ENCODE data around the gene RNU1-3. TPM values are rescaled to one million over a fixed set of nuclear protein-coding genes. Genes with fewer than 3 reads are reported as not detected.
"Not testable (repeated sequence)": the region's sequence is repeated elsewhere in the genome, so short reads cannot be mapped to it uniquely, and the experiment has no call there.

RNU1-3 gene
- total RNA-seq, 1 donor from 2014 or later: 1,356 TPM

DNA sequence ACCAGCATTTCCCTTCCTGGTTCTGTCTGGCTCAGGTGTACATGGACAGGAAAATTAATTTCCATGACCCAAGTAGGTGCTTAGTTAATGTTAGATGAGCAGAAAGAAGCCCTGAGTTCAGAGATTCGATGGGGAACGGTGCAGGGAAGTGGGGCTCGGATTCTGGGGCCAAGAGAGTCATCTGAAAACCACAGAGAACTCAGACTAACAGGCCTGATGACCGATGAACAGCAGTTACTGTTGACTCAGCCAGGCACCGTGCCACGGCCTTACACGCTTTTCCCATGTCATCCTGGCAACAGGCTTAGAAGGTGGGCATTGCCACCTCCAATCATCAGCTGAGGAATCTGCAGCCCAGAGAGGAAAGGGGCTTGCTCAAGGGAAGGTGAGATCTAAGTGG lies 43.4 kb downstream of the RNU1-3 start:
- not testable (repeated sequence) for H3K9ac ChIP-seq (ENCODE audit: low read length); H2AFZ ChIP-seq (ENCODE audit: low read depth, low read length); H3K9me3 ChIP-seq (ENCODE audit: insufficient read depth, low read depth, low read length); H3K27me3 ChIP-seq (ENCODE audit: insufficient read depth, low read length); H3K4me2 ChIP-seq (ENCODE audit: low read length); H3K9me3 Mint-ChIP-seq (ENCODE audit: unreplicated experiment); H3K4me3 ChIP-seq (ENCODE audit: insufficient read depth, low read depth, low read length); FAIRE-seq; H3K27ac Mint-ChIP-seq (ENCODE audit: unreplicated experiment); H3K4me3 Mint-ChIP-seq (ENCODE audit: unreplicated experiment); H3K27ac ChIP-seq (ENCODE audit: low read depth, low read length); H3K27me3 Mint-ChIP-seq (ENCODE audit: low read depth, unreplicated experiment); H3K4me1 ChIP-seq (ENCODE audit: insufficient read depth, low read length); H3K4me1 Mint-ChIP-seq (ENCODE audit: low read depth, unreplicated experiment); H3K36me3 Mint-ChIP-seq (ENCODE audit: low read depth, unreplicated experiment); H3K36me3 ChIP-seq (ENCODE audit: insufficient read depth, low read length); H3K79me2 ChIP-seq (ENCODE audit: insufficient read depth, low read length)
- H4K20me1 ChIP-seq (ENCODE audit: insufficient read depth, low read length): peaks cover 25% of the 10 kb centered on the region
- peak; percentile 88 for DNase-seq (ENCODE audit: low read depth)

DNA sequence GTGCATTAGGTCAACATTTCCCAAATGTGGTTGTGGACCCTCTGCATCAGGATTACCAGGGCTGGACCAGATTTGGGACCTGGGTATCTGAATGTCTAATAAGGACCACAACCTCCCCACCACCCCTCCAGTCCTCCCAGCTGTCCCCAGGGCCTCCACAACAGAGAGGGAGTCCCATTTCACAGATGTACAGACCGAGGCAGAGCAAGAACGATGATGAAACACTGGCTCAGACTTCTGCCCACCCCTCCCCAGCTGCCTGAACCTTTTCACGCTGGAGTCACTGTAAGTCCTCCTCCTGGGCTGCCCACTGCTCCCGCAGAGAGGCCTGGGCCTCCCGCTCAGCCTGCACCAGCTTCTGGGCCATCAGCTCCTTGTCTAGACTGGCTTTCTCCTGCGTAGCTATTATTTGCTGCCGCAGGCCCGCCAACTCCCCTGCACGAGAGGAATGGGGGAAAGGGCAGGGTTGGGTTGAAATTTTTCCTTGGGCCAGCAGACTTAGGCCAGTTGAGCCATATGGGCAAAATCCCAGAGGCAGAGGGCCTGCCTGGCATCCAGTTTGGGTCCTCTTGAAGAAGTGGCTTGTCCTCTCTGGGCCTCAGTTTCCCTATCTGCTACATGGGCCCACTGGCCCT lies 45.0 kb downstream of the RNU1-3 start:
- not testable (repeated sequence) for H3K36me3 ChIP-seq (ENCODE audit: insufficient read depth, low read length); H3K27ac Mint-ChIP-seq (ENCODE audit: unreplicated experiment)

DNA sequence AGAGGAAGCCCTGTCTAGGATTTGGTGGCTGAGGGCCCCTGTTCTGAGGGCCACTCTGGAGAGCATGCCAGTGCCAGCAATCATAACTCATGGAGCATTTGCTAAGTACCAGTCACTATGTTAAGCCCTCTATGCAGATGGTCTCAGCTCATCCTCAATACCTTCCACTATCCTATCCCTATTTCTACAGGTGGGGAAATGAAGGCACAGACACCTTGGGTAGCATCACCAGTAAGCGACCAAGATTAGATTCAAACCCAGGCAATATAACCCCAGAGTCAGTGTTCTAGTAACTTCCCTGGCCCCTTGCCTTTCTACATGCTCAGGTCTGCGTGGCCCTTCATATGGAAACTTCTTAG lies 45.5 kb downstream of the RNU1-3 start:
- Histone ChIP-seq H2AFZ (ENCODE audit: low read depth, low read length) (no peak overlapping the region), H3K9me3 (ENCODE audit: insufficient read depth, low read depth, low read length) (no peaks in the 10 kb centered on the region), H3K4me2 (ENCODE audit: low read length) (no peak overlapping the region), H3K27me3 (ENCODE audit: insufficient read depth, low read length) (no peaks in the 10 kb centered on the region), H4K20me1 (ENCODE audit: insufficient read depth, low read length) (peaks cover 25% of the 10 kb centered on the region), H3K4me1 (ENCODE audit: insufficient read depth, low read length) (peaks cover 4% of the 10 kb centered on the region), H3K27ac (ENCODE audit: low read depth, low read length) (no peak overlapping the region), H3K79me2 (ENCODE audit: insufficient read depth, low read length) (no peaks in the 10 kb centered on the region), H3K9ac (ENCODE audit: low read length) (no peak overlapping the region), H3K36me3 (ENCODE audit: insufficient read depth, low read length) (peaks cover 6% of the 10 kb centered on the region), H3K4me3 (ENCODE audit: insufficient read depth, low read depth, low read length) (no peak overlapping the region)
- no peak for DNase-seq (ENCODE audit: low read depth)
- FAIRE-seq: no peak
- Mint-ChIP-seq H3K27ac (ENCODE audit: unreplicated experiment) (no peak overlapping the region), H3K27me3 (ENCODE audit: low read depth, unreplicated experiment) (no peaks in the 10 kb centered on the region), H3K4me1 (ENCODE audit: low read depth, unreplicated experiment) (no peaks in the 10 kb centered on the region), H3K4me3 (ENCODE audit: unreplicated experiment) (no peak overlapping the region), H3K9me3 (ENCODE audit: unreplicated experiment) (no peaks in the 10 kb centered on the region), H3K36me3 (ENCODE audit: low read depth, unreplicated experiment) (peaks cover 4% of the 10 kb centered on the region)
- TF ChIP-seq, protein P1, sequence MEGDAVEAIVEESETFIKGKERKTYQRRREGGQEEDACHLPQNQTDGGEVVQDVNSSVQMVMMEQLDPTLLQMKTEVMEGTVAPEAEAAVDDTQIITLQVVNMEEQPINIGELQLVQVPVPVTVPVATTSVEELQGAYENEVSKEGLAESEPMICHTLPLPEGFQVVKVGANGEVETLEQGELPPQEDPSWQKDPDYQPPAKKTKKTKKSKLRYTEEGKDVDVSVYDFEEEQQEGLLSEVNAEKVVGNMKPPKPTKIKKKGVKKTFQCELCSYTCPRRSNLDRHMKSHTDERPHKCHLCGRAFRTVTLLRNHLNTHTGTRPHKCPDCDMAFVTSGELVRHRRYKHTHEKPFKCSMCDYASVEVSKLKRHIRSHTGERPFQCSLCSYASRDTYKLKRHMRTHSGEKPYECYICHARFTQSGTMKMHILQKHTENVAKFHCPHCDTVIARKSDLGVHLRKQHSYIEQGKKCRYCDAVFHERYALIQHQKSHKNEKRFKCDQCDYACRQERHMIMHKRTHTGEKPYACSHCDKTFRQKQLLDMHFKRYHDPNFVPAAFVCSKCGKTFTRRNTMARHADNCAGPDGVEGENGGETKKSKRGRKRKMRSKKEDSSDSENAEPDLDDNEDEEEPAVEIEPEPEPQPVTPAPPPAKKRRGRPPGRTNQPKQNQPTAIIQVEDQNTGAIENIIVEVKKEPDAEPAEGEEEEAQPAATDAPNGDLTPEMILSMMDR (IDR thresholded peaks at IDR 0.05; ENCODE audit: insufficient read depth, low read depth, low read length): peak; percentile 0
- no peak for TF ChIP-seq EZH2 (IDR thresholded peaks at IDR 0.05; ENCODE audit: insufficient read depth, low read length)

More for the DNA sequence above, 45.0 kb downstream of the RNU1-3 start:
- not testable (repeated sequence) for H3K27me3 ChIP-seq (ENCODE audit: insufficient read depth, low read length); FAIRE-seq; H3K4me2 ChIP-seq (ENCODE audit: low read length); H3K27me3 Mint-ChIP-seq (ENCODE audit: low read depth, unreplicated experiment); H3K9ac ChIP-seq (ENCODE audit: low read length); H3K4me1 ChIP-seq (ENCODE audit: insufficient read depth, low read length); H2AFZ ChIP-seq (ENCODE audit: low read depth, low read length); DNase-seq (ENCODE audit: low read depth); H3K4me3 ChIP-seq (ENCODE audit: insufficient read depth, low read depth, low read length); H3K27ac ChIP-seq (ENCODE audit: low read depth, low read length); H3K79me2 ChIP-seq (ENCODE audit: insufficient read depth, low read length); H3K4me3 Mint-ChIP-seq (ENCODE audit: unreplicated experiment); H3K9me3 Mint-ChIP-seq (ENCODE audit: unreplicated experiment); H3K4me1 Mint-ChIP-seq (ENCODE audit: low read depth, unreplicated experiment); H3K9me3 ChIP-seq (ENCODE audit: insufficient read depth, low read depth, low read length); H3K36me3 Mint-ChIP-seq (ENCODE audit: low read depth, unreplicated experiment)
- H4K20me1 ChIP-seq (ENCODE audit: insufficient read depth, low read length): peaks cover 25% of the 10 kb centered on the region

DNA sequence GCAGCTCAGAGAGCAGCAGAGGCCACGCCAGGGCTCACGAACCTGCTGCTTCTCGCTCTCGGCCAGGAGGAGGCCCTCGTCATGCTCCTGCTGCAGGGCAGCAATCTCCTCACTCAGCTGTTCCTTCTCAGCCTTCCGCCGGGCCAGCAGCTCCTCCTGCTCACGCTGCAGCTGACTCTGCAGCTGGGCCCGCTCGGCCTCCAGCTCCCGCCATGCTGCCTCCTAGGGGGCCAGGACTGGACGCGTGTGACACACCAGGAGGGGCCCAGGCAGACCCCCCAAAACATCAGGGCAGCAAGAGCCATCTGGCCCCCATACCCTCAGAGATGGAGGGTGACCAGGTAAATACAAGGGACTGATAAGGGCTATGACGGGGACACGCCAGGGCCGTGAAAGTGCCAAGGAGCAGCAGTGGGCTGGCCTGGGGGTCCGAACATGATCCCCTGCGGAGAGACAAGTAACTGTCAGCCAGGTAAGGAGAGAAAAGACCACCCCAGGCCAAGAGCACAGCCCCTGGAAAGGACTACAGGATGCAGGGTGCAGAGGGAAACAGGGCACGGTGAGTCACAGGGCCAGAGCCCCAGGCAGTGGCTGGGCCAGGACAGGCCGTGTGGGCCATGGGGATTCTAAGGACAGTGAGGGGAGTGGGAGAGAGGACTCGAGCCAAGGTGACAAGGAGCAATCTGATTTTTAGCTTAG lies 46.8 kb downstream of the RNU1-3 start:
- H3K79me2 ChIP-seq (ENCODE audit: insufficient read depth, low read length); H3K36me3 ChIP-seq (ENCODE audit: insufficient read depth, low read length); H3K9me3 ChIP-seq (ENCODE audit: insufficient read depth, low read depth, low read length); H3K9me3 Mint-ChIP-seq (ENCODE audit: unreplicated experiment); H3K9ac ChIP-seq (ENCODE audit: low read length); H3K27me3 ChIP-seq (ENCODE audit: insufficient read depth, low read length); H3K4me3 ChIP-seq (ENCODE audit: insufficient read depth, low read depth, low read length); H3K27ac Mint-ChIP-seq (ENCODE audit: unreplicated experiment); H3K4me2 ChIP-seq (ENCODE audit: low read length); H3K4me1 Mint-ChIP-seq (ENCODE audit: low read depth, unreplicated experiment); DNase-seq (ENCODE audit: low read depth); H3K36me3 Mint-ChIP-seq (ENCODE audit: low read depth, unreplicated experiment); H3K4me1 ChIP-seq (ENCODE audit: insufficient read depth, low read length); H3K27ac ChIP-seq (ENCODE audit: low read depth, low read length); H2AFZ ChIP-seq (ENCODE audit: low read depth, low read length); H3K4me3 Mint-ChIP-seq (ENCODE audit: unreplicated experiment); H3K27me3 Mint-ChIP-seq (ENCODE audit: low read depth, unreplicated experiment); FAIRE-seq: not testable (repeated sequence)
- H4K20me1 ChIP-seq (ENCODE audit: insufficient read depth, low read length): peaks cover 20% of the 10 kb centered on the region
